ENCODE measurements around the gene ATP5MK. TPM values are rescaled to one million over a fixed set of nuclear protein-coding genes. Genes with fewer than 3 reads are reported as not detected.
A peak's percentile ranks its signal among the peaks of the same experiment; 100 is the strongest.
"Not testable (repeated sequence)": the region's sequence is repeated elsewhere in the genome, so short reads cannot be mapped to it uniquely, and the experiment has no call there.

The ATP5MK gene
- total and polyA plus RNA-seq, 4 donors = 38.6 to 1,220 (median 307) TPM

- peak; percentile 6 for TF ChIP-seq CTCF (IDR thresholded peaks at IDR 0.05; ENCODE audit: control extremely low read depth, extremely low read depth)
- no peaks in the 10 kb centered on the region for H3K27me3 ChIP-seq (ENCODE audit: control insufficient read depth in 3 of 3, insufficient read depth in 3 of 3, low read length in 2 of 3)
- WGBS, 2 donors = 0% methylated on average over 81 of the region's 81 CpGs
- H3K36me3 ChIP-seq (ENCODE audit: control insufficient read depth in 4 of 4, insufficient read depth in 4 of 4, low read length in 4 of 4) = peaks cover 0 to 5% (median 0%) of the 10 kb centered on the region in 4 donors
- no peaks in the 10 kb centered on the region for H3K9me3 ChIP-seq (ENCODE audit: control insufficient read depth in 4 of 4, insufficient read depth in 3 of 4, low read length in 3 of 4)
- peak; percentile 94 to 98 (median 98) for DNase-seq
- ATAC-seq (ENCODE audit: insufficient read depth, low FRiP score) = peak; percentile 94
- peak within 1 kb of the TSS in 1 of 2 donors; percentile 68 for H3K9ac ChIP-seq (ENCODE audit: insufficient read depth in 1 of 2, low read length in 2 of 2)
- H3K27ac ChIP-seq (ENCODE audit: low read depth in 1 of 2, low read length in 1 of 2) = peak within 1 kb of the TSS; percentile 93 to 97
- peaks cover 0 to 6% (median 0%) of the 10 kb centered on the region in 5 donors for H3K4me1 ChIP-seq (ENCODE audit: control insufficient read depth in 5 of 5, insufficient read depth in 5 of 5, low read length in 5 of 5)
- peak within 1 kb of the TSS; percentile 99 for H3K4me3 ChIP-seq
These were observed 28.3 kb downstream of the ATP5MK start, which contains the start of gene TAF5 for GRCh38 chr10:103367782-103368518. Gene TAF5, plus strand, starts transcription at chr10:103367976. Its CDS starts 14 bp downstream, at chr10:103367990.

GRCh38 chr10:103367379-103367781, 28.9 kb downstream of the ATP5MK start:
- Histone ChIP-seq H3K9me3 (ENCODE audit: control insufficient read depth in 4 of 4, insufficient read depth in 3 of 4, low read length in 3 of 4) (no peaks in the 10 kb centered on the region), H3K36me3 (ENCODE audit: control insufficient read depth in 4 of 4, insufficient read depth in 4 of 4, low read length in 4 of 4) (peaks cover 0 to 5% (median 0%) of the 10 kb centered on the region in 4 donors), H3K4me3 (no peak overlapping the region), H3K27me3 (ENCODE audit: control insufficient read depth in 3 of 3, insufficient read depth in 3 of 3, low read length in 2 of 3) (no peaks in the 10 kb centered on the region), H3K4me1 (ENCODE audit: control insufficient read depth in 5 of 5, insufficient read depth in 5 of 5, low read length in 5 of 5) (peaks cover 0 to 6% (median 0%) of the 10 kb centered on the region in 5 donors), H3K27ac (ENCODE audit: low read depth in 1 of 2, low read length in 1 of 2) (peak overlapping the region; percentile 93 to 97), H3K9ac (ENCODE audit: insufficient read depth in 1 of 2, low read length in 2 of 2) (peak overlapping the region in 1 of 2 donors; percentile 58)
- ATAC-seq (ENCODE audit: insufficient read depth, low FRiP score) = no peak
- no peak for TF ChIP-seq CTCF (IDR thresholded peaks at IDR 0.05; ENCODE audit: control extremely low read depth, extremely low read depth)
- 59 to 60% methylated on average over 10 of the region's 10 CpGs for WGBS, 2 donors
- DNase-seq = no peak

- not testable (repeated sequence) for H3K36me3 ChIP-seq (ENCODE audit: control insufficient read depth in 4 of 4, insufficient read depth in 4 of 4, low read length in 4 of 4); H3K27ac ChIP-seq (ENCODE audit: low read depth in 1 of 2, low read length in 1 of 2); H3K4me3 ChIP-seq; DNase-seq; ATAC-seq (ENCODE audit: insufficient read depth, low FRiP score); H3K9me3 ChIP-seq (ENCODE audit: control insufficient read depth in 4 of 4, insufficient read depth in 3 of 4, low read length in 3 of 4); H3K27me3 ChIP-seq (ENCODE audit: control insufficient read depth in 3 of 3, insufficient read depth in 3 of 3, low read length in 2 of 3); H3K9ac ChIP-seq (ENCODE audit: insufficient read depth in 1 of 2, low read length in 2 of 2); H3K4me1 ChIP-seq (ENCODE audit: control insufficient read depth in 5 of 5, insufficient read depth in 5 of 5, low read length in 5 of 5)
- 96% methylated on average over 9 of the region's 9 CpGs for WGBS, 2 donors
These were observed 35.5 kb downstream of the ATP5MK start for GRCh38 chr10:103360791-103361190.

GRCh38 chr10:103359493-103359892, 36.8 kb downstream of the ATP5MK start:
- not testable (repeated sequence) for H3K9me3 ChIP-seq (ENCODE audit: control insufficient read depth in 4 of 4, insufficient read depth in 3 of 4, low read length in 3 of 4); H3K36me3 ChIP-seq (ENCODE audit: control insufficient read depth in 4 of 4, insufficient read depth in 4 of 4, low read length in 4 of 4); DNase-seq; H3K4me1 ChIP-seq (ENCODE audit: control insufficient read depth in 5 of 5, insufficient read depth in 5 of 5, low read length in 5 of 5); H3K4me3 ChIP-seq; ATAC-seq (ENCODE audit: insufficient read depth, low FRiP score); H3K27ac ChIP-seq (ENCODE audit: low read depth in 1 of 2, low read length in 1 of 2); H3K9ac ChIP-seq (ENCODE audit: insufficient read depth in 1 of 2, low read length in 2 of 2); H3K27me3 ChIP-seq (ENCODE audit: control insufficient read depth in 3 of 3, insufficient read depth in 3 of 3, low read length in 2 of 3)
- 95 to 100% methylated on average over 4 of the region's 4 CpGs for WGBS, 2 donors

Data from lung (tissue), 12 donors.